Effector memory CD4-positive, alpha-beta T cell (primary cell): ENCODE measurements around the gene CST7.

Source experiments
- DNase-seq, 3 donors: peaks; one replicate each; pipeline ENCODE4 v3.0.0-alpha.2; 2020
- H3K27ac ChIP-seq: 2 replicates; pipeline ENCODE4 v1.7.0; 2013; ENCODE audit warnings: mild to moderate bottlenecking, low read length, moderate library complexity; ENCODE audit not compliant: insufficient read depth, poor library complexity, severe bottlenecking
- H3K27me3 ChIP-seq: replicated peaks from 2 replicates; pipeline ENCODE4 v1.7.0; 2013; ENCODE audit warnings: mild to moderate bottlenecking, low read length; ENCODE audit not compliant: insufficient read depth, control insufficient read depth, poor library complexity, severe bottlenecking
- H3K36me3 ChIP-seq: 2 replicates; pipeline ENCODE4 v1.7.0; 2013; ENCODE audit warnings: mild to moderate bottlenecking, low read length, moderate library complexity; ENCODE audit not compliant: control insufficient read depth, insufficient read depth
- H3K4me1 ChIP-seq: 2 replicates; pipeline ENCODE4 v1.7.0; 2013; ENCODE audit warnings: low read length, mild to moderate bottlenecking; ENCODE audit not compliant: control insufficient read depth, insufficient read depth, poor library complexity, severe bottlenecking
- H3K4me3 ChIP-seq: 2 replicates; pipeline ENCODE4 v1.7.0; 2013; ENCODE audit warnings: low read length, low read depth, mild to moderate bottlenecking; ENCODE audit not compliant: insufficient read depth, poor library complexity, severe bottlenecking
- H3K9me3 ChIP-seq: 2 replicates; pipeline ENCODE4 v1.7.0; 2013; ENCODE audit warnings: mild to moderate bottlenecking, low read length, moderate library complexity; ENCODE audit not compliant: control insufficient read depth

Gene CST7

DNA sequence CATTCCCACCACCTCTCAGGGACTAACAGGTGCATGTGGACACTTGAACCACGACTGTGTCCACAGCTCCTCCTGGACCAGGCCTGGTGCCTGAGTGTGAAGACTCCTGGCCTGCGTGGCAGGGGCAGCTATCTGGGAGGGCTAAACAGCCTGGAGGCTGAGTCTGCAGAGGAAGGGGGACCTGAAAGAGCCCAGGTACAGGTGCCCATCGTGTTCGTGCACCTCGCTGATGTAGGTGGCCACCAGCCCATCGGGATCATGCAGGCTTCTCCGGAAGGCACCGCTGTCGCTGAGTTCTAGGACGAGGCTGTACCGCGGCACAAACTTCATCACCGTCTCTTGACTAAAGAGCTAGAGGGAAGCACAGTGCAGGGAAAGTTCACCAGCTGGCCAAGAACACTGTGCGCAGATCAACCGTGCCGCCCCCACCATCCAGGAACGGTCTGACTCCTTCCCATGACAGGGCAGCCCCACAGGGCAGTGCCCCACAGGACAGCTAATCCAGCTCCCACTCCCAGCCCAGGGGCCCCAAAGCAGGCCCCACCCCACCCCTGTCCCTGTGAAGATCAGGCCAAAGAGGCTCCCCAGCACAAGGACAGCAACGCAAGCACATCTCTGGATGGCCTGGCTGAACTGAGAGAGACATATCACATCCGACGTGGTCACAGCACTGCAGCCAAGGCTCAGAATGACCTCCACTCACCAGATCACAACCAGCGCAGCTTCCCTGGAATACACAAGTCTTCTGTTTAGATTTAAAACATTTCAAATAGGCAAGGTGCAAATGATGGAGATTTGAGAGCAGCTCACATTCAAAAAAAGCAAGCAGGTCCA, 14.8 kb downstream of the CST7 start:
- Histone ChIP-seq H3K36me3 (peaks cover 61% of the 10 kb centered on the region), H3K4me1 (no peaks in the 10 kb centered on the region), H3K27ac (no peak overlapping the region), H3K27me3 (no peaks in the 10 kb centered on the region), H3K9me3 (no peaks in the 10 kb centered on the region), H3K4me3 (no peak overlapping the region)
- no peak for DNase-seq

DNA sequence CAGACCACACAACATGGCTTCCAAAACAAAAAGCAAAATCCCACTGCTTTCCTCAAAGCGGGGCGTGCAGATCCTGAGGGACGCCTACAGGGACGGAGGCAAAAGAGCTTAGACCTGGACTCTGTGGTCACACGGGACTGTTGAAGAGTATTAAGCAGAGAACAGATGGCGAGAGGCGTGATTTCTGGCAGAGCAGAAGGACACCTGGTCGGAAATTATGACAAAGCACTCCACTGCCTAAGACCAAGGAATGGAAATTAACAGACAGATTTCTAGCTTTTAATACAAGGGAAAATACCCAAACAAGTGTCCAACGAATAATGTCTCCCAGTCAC, 15.4 kb downstream of the CST7 start:
- DNase-seq: no peak
- Histone ChIP-seq H3K4me1 (no peaks in the 10 kb centered on the region), H3K27ac (no peak overlapping the region)

DNA sequence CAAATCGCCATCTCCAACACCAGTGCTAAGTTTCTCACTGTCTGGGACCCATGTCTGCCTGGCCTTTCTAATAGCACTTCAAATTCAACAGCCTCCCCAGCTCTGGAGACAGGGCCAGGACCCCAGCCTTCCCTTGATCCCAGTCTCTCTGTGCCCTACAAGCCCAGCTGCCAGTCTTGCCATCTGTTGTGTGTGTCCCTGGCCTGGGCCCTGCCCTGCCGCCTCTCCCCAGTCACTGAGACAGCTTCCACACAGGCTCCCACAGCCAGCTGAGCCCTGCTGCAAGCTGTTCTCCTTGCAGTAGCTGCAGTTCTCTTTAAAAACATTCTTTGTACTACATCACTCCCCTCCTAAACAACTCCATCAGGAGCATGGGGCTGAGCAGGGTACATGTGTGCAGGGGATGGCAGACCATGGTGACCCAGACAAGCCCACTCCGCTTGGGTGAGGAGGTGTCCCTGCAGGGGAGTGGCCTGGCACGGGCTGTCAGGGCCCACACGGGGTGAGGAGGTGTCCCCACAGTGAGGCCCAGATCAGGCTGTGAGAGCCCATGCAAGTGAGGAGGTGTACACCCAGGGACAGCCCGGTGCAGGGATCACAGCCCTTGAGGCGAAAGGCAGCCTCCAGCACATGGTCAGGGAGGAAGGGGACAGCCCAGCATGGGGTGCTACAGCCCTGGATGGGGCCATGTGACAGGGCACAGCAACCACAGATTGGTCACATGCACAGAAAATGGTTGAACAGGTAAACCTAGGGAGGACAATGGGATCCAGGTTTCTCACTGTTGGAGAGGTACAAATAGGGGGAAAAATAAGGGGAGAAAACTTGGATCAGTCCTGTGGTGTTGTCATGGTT, 16.2 kb downstream of the CST7 start:
- DNase-seq: no peak
- Histone ChIP-seq H3K4me3 (no peak overlapping the region), H3K27me3 (no peaks in the 10 kb centered on the region), H3K9me3 (no peaks in the 10 kb centered on the region), H3K36me3 (peaks cover 62% of the 10 kb centered on the region), H3K27ac (no peak overlapping the region), H3K4me1 (no peaks in the 10 kb centered on the region)

More for the DNA sequence above, 15.4 kb downstream of the CST7 start:
- H3K36me3 ChIP-seq: peaks cover 62% of the 10 kb centered on the region
- H3K4me3 ChIP-seq: no peak overlapping the region
- H3K9me3 ChIP-seq: no peaks in the 10 kb centered on the region
- no peaks in the 10 kb centered on the region for H3K27me3 ChIP-seq

DNA sequence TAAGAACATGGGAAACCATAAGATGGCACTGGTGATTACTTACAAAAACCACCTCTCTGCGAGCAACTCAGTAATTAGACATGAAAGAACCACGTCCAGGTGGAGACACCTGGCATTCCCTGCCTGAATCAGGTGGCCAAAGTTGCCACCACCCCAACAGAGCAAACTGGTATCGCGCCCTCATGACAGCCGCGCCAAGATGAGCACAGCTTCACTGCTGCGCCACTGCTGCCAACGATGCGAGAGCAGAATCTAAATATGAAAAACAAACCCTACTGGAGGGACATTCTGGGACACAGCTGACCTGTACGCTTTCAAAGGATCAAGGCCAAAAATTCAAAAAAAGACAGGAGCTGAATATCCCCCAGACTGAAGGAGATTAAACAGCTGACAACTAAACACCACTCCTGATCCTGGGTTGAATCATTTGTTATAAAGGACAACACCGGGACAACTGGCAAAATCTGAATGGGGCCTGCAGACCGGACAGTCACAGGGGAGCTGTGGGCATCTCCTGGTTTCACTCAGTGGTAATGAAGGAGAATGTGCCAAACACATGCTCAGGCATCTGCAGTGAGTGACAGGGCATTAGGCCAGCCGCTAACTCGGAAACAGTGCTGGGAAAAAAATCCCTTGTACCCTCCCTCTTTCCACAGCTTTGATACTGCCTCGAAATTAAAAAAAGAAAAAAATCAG, 17.4 kb downstream of the CST7 start:
- Histone ChIP-seq H3K36me3 (peaks cover 69% of the 10 kb centered on the region), H3K4me3 (no peak overlapping the region), H3K27ac (no peak overlapping the region), H3K4me1 (no peaks in the 10 kb centered on the region), H3K9me3 (no peaks in the 10 kb centered on the region), H3K27me3 (no peaks in the 10 kb centered on the region)
- no peak for DNase-seq

DNA sequence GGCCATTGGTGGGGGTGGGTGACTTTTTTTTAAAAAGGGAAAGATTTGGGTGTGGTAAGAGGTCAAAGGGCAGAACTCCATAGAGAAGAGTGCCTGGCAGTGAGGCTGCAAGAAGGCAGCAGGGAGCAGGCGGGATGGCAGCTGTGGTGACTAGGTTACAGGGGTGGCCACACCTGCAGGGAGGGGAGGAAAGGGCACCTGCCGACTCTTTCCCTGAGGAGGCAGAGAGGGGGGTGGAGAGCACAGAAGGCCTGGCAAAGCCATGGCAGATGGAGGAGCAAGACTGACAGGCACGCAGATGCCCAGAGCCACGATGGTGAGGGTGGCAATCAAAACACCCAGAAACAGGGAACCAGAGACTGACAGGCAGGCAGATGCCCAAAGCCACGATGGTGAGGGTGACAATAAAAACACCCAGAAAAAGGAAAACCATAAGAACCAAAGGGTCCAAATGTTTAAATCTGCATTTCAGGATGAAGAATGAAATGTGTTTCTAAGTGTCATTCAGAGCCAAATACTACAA, 19.3 kb downstream of the CST7 start:
- Histone ChIP-seq H3K4me1 (no peaks in the 10 kb centered on the region), H3K4me3 (no peak overlapping the region), H3K27ac (no peak overlapping the region)

DNA sequence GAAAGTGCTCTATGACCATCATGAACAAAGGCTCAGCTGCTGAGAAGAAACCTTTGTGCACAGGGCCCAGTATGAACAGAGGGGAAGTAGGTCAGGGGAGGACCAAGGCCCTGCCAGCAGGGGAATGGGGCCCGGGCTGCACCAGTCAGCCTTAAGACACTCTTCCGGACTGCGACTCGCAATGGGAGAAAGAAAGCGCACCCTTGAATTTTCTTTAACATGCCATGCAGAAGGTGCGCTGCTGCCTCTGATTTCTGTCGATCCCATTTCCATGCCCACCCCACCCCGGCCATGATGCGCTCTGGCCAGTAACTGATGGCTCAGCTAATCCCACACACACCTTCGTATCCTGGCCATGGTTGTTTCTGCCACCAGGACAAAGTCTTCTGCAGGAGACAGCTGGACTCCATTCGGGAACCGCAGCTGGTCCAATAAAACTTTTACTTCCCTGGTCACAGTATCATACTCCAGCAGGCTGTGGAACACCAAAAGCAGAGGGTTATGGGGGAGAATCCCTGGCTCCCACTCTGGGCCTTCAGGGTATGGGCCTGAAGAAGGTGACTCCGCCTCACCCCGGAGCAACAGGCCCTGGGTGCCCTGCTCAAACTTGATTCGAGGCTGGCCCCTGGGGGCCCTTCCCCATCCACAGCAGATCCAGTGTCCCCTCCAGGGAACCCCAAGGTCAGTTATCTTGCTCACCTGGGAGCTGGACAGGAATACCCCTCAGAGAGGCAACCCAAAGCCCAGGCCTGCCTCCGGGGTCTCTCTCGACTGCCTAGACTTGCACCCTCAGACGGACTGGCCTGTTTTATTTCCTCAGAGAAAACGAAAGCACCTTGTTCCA, 20.3 kb downstream of the CST7 start:
- DNase-seq: no peak
- Histone ChIP-seq H3K4me3 (no peak overlapping the region), H3K4me1 (no peaks in the 10 kb centered on the region), H3K27ac (no peak overlapping the region), H3K27me3 (no peaks in the 10 kb centered on the region), H3K36me3 (peaks cover 69% of the 10 kb centered on the region), H3K9me3 (no peaks in the 10 kb centered on the region)

More for the DNA sequence above, 19.3 kb downstream of the CST7 start:
- peaks cover 77% of the 10 kb centered on the region for H3K36me3 ChIP-seq
- no peaks in the 10 kb centered on the region for H3K27me3 ChIP-seq
- H3K9me3 ChIP-seq: no peaks in the 10 kb centered on the region
- no peak for DNase-seq

DNA sequence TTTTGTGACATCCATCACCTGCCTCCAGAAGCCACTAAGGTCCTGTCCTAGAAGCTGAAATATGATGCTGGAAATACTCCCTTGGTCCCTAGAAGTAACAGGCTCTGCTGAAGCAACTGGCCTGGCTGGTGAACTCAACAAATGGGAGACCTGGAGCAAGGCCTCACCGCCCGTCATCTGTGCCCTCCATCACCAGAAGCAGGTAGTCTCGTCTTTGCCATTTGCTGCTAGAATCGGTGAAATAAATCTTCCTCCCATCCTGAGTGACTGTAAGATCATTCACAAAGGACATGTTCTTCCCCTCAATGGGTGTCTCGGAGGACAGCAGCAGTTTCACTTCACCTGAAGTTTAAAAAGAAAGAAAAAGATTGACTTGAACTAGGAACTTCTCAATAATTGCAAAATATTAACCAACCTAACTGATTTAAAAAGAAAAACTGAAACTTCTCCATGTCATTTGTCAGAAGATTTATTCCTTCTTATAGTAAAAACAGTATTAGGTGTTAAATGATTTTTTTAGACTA, 21.0 kb downstream of the CST7 start:
- Histone ChIP-seq H3K36me3 (peaks cover 66% of the 10 kb centered on the region), H3K27ac (no peak overlapping the region), H3K9me3 (no peaks in the 10 kb centered on the region), H3K4me3 (no peak overlapping the region), H3K4me1 (no peaks in the 10 kb centered on the region), H3K27me3 (no peaks in the 10 kb centered on the region)
- DNase-seq: no peak

DNA sequence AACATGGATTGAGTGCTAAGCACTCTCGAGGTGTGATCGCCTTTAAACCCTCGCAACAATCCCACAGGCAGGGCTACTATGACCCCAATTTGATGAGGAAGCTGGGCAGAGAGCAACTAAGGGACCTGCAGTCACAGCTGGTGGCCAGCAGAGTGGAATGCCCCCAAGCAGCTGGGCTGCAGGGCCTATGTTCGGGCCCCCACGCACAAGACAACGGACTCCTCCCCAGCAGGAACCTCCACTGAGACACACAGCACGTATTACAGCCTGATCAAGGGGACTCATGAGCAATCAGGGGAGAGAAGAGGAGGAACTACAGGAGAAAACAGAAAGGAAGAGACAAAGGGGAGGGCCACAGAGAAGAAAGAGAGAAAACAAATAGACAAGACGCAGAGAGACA, 21.7 kb downstream of the CST7 start:
- Histone ChIP-seq H3K4me1 (no peaks in the 10 kb centered on the region), H3K9me3 (no peaks in the 10 kb centered on the region), H3K36me3 (peaks cover 60% of the 10 kb centered on the region), H3K27ac (no peak overlapping the region), H3K4me3 (no peak overlapping the region), H3K27me3 (no peaks in the 10 kb centered on the region)
- no peak for DNase-seq
